GM23248 (cell line): ENCODE measurements around the gene CLEC16A.

ENCODE experiments used
- EZH2 ChIP-seq: fragments of 200-600 bp; sonication (generic); IDR thresholded peaks from 2 replicates; pipeline ENCODE4 v1.6.1; 2018; ENCODE audit warnings: antibody characterized with exemption, mild to moderate bottlenecking; ENCODE audit not compliant: insufficient read depth, poor library complexity, severe bottlenecking
- EZH2phosphoT487 ChIP-seq: fragments of 200-600 bp; sonication (generic); IDR thresholded peaks from 2 replicates; pipeline ENCODE4 v1.6.1; 2018; ENCODE audit warnings: antibody characterized with exemption, moderate library complexity, mild to moderate bottlenecking, low read depth; ENCODE audit not compliant: insufficient read depth

DNA sequence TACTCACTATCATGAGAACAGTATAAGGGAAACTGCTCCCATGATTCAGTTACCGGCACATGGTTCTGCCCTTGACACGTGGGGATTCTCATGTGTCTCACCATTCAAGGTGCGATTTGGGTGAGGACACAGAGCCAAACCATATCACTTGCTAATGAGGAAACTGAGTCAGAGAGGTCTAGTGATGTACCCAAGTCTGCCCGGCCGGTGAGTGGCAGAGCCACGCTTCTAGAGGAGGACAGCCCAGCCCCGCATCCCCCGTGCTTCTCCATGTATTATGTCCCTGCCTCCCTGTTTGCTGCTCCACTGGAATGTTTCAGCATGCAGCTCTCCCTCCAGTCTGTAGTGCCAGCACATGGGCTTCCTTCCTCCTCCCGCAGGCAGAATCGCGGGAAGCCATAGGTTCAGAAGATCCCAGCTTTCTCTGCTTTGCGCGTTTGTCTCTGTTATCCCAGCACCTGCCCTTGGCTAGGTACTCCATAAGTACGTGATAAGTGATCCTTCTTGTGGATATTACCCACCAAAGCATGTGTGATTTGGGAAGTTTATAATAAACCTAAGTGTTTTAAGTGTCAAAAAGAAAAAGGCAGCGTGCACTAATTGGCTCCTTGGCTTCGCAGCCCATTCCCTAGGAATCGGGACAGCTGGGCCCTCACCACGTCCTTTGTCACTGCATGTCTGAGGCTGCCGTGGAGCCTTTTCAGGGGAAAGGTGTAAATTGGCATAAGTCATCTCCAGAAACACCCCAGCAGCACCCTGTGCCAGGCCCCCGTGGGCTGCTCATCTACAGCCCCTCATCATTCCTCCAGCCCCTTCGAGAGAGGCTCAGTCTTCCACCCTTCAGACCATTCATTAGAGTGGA lies 103.8 kb downstream of the CLEC16A start:
- no peak for TF ChIP-seq EZH2
- no peak for TF ChIP-seq EZH2phosphoT487
